HUES6 (cell line): ENCODE results near the gene LOX.

Experiments
- H3K27ac ChIP-seq: 2 replicates; pipeline ENCODE4 v1.7.0; 2013; ENCODE audit warnings: low read depth, mild to moderate bottlenecking, low read length, inconsistent platforms
- H3K27me3 ChIP-seq: 2 replicates; pipeline ENCODE4 v1.6.1; 2013; ENCODE audit warnings: low read length; ENCODE audit not compliant: control insufficient read depth, insufficient read depth
- H3K36me3 ChIP-seq: 2 replicates; pipeline ENCODE4 v1.6.1; 2013; ENCODE audit warnings: low read length; ENCODE audit not compliant: control insufficient read depth, insufficient read depth
- H3K4me1 ChIP-seq: 2 replicates; pipeline ENCODE4 v1.6.1; 2013; ENCODE audit warnings: low read length; ENCODE audit not compliant: control insufficient read depth, insufficient read depth
- H3K4me3 ChIP-seq: 2 replicates; pipeline ENCODE4 v1.5.1; 2013; ENCODE audit warnings: low read depth, low read length
- H3K9ac ChIP-seq: one replicate; pipeline ENCODE4 v1.6.1; 2013; ENCODE audit warnings: mild to moderate bottlenecking, low read length
- H3K9me3 ChIP-seq: 2 replicates; pipeline ENCODE4 v1.6.1; 2013; ENCODE audit warnings: low read depth, low read length; ENCODE audit not compliant: control insufficient read depth, insufficient read depth

The LOX gene

GRCh38 chr5:122078116-122079110, at the start of gene LOX:
LOX (minus strand) TSS chr5:122078259; CDS start chr5:122077985, 274 bp downstream.
- peaks cover 50% of the 10 kb centered on the region for H3K27me3 ChIP-seq
- H3K4me3 ChIP-seq, result peak within 1 kb of the TSS; percentile 71
- no peaks in the 10 kb centered on the region for H3K36me3 ChIP-seq
- H3K4me1 ChIP-seq, result no peaks in the 10 kb centered on the region
- peak within 1 kb of the TSS; percentile 53 for H3K9ac ChIP-seq
- no peak within 1 kb of the TSS for H3K27ac ChIP-seq
- no peaks in the 10 kb centered on the region for H3K9me3 ChIP-seq

- Histone ChIP-seq H3K36me3 (no peaks in the 10 kb centered on the region), H3K9me3 (no peaks in the 10 kb centered on the region), H3K9ac (no peak overlapping the region), H3K27ac (no peak overlapping the region), H3K4me1 (peaks cover 9% of the 10 kb centered on the region), H3K4me3 (no peak overlapping the region), H3K27me3 (no peaks in the 10 kb centered on the region)
Measured at GRCh38 chr5:122126756-122127321, 48.8 kb upstream of the LOX start.

GRCh38 chr5:122126177-122126755, 48.2 kb upstream of the LOX start:
- Histone ChIP-seq H3K9me3 (no peaks in the 10 kb centered on the region), H3K27ac (no peak overlapping the region), H3K9ac (no peak overlapping the region), H3K4me3 (no peak overlapping the region), H3K4me1 (peaks cover 13% of the 10 kb centered on the region), H3K36me3 (no peaks in the 10 kb centered on the region), H3K27me3 (no peaks in the 10 kb centered on the region)

- Histone ChIP-seq H3K4me1 (peaks cover 23% of the 10 kb centered on the region), H3K27ac (no peak overlapping the region), H3K9me3 (no peaks in the 10 kb centered on the region), H3K9ac (no peak overlapping the region), H3K27me3 (no peaks in the 10 kb centered on the region), H3K36me3 (no peaks in the 10 kb centered on the region), H3K4me3 (no peak overlapping the region)
Measured at GRCh38 chr5:122124766-122125165, 46.7 kb upstream of the LOX start.

- Histone ChIP-seq H3K27ac (no peak overlapping the region), H3K9ac (no peak overlapping the region), H3K27me3 (no peaks in the 10 kb centered on the region), H3K4me1 (peaks cover 20% of the 10 kb centered on the region), H3K36me3 (no peaks in the 10 kb centered on the region), H3K9me3 (no peaks in the 10 kb centered on the region), H3K4me3 (no peak overlapping the region)
Measured at GRCh38 chr5:122121479-122122465, 43.7 kb upstream of the LOX start.

- no peaks in the 10 kb centered on the region for H3K27me3 ChIP-seq
- no peaks in the 10 kb centered on the region for H3K9me3 ChIP-seq
- H3K27ac ChIP-seq, result no peak overlapping the region
- H3K4me1 ChIP-seq, result peaks cover 20% of the 10 kb centered on the region
- H3K4me3 ChIP-seq, result no peak overlapping the region
- no peak overlapping the region for H3K9ac ChIP-seq
- no peaks in the 10 kb centered on the region for H3K36me3 ChIP-seq
Measured at GRCh38 chr5:122120957-122121356, 42.9 kb upstream of the LOX start.

DNA sequence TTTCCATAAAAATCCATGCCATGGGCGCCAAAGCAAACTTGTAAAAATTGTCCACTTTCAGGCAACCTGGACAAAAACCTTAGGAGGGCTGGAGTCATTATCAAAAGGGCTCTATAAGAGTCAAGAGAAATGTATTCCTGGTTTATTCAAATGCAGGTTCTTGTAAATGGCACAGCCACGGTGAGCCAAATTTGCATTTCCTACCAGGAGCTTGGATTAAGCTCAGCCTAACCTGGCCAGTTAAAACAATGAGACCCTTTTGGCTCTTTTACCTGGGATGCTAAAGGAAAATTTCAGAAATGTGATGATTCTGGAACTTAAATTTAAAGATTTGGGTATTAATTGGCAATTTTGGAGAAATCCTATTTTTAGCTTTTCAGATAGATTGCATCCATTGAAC, 42.4 kb upstream of the LOX start:
- Histone ChIP-seq H3K36me3 (no peaks in the 10 kb centered on the region), H3K4me1 (peaks cover 20% of the 10 kb centered on the region), H3K9ac (no peak overlapping the region), H3K9me3 (no peaks in the 10 kb centered on the region), H3K27ac (no peak overlapping the region), H3K4me3 (no peak overlapping the region), H3K27me3 (no peaks in the 10 kb centered on the region)

DNA sequence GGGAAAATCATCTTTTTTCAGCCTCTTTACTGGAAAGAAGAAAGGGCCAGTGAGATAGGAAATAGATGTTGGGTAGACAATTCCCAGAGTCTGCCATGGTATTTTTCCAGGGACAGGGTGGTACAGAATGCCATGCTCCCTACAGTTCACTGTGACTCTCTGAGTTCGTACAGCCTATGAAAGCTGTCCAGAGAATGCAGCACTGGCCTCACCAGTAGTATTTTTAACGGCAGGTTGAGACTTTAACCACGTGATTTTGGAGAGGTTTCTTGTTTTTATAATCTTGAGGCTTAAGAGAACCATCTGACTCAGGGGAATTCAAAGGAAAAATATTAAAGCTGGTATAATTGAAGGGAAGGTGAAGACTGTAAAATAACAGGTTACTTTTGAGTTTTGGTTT, 41.1 kb upstream of the LOX start:
- Histone ChIP-seq H3K27me3 (no peaks in the 10 kb centered on the region), H3K27ac (no peak overlapping the region), H3K9ac (no peak overlapping the region), H3K36me3 (no peaks in the 10 kb centered on the region), H3K9me3 (no peaks in the 10 kb centered on the region), H3K4me1 (peaks cover 20% of the 10 kb centered on the region), H3K4me3 (no peak overlapping the region)

DNA sequence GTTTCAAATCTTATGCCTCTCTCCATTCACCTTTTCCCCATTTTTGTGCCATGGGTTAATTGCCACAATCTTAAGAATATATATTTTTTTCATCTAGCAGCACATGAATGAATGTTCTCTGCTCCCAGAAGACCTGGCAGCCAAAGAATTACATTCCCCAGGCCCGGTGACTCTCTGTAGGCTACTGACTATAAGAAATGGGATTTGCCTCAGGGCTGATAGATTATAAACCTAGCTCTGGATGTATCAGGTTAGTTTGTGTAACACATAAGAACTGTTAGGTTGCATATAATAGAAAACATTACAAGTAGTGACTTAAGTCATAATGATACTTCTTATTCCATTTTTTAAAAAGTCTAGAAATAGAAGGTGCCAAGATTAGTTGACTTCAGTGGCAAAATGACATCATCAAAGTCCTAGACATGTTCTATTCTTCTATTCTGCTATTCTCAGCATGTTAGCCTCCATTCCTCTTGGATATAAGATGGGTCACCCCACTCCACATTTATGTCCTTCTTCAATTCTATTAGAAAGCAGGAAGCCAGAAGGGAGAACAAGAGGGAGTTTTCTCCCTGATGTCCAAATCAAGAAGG, 40.4 kb upstream of the LOX start:
- Histone ChIP-seq H3K9me3 (no peaks in the 10 kb centered on the region), H3K4me3 (no peak overlapping the region), H3K27me3 (no peaks in the 10 kb centered on the region), H3K9ac (no peak overlapping the region), H3K27ac (no peak overlapping the region), H3K4me1 (peaks cover 20% of the 10 kb centered on the region), H3K36me3 (no peaks in the 10 kb centered on the region)

GRCh38 chr5:122114501-122114900, 36.4 kb upstream of the LOX start:
- no peaks in the 10 kb centered on the region for H3K4me1 ChIP-seq
- no peak overlapping the region for H3K9ac ChIP-seq
- H3K27ac ChIP-seq, result no peak overlapping the region
- no peaks in the 10 kb centered on the region for H3K36me3 ChIP-seq
- H3K9me3 ChIP-seq, result no peaks in the 10 kb centered on the region
- no peak overlapping the region for H3K4me3 ChIP-seq
- H3K27me3 ChIP-seq, result no peaks in the 10 kb centered on the region
